GM23248 (cell line): ENCODE data around the gene PPY.

ENCODE experiments used
- EZH2 ChIP-seq: fragments of 200-600 bp; sonication (generic); IDR thresholded peaks from 2 replicates; pipeline ENCODE4 v1.6.1; 2018; ENCODE audit warnings: antibody characterized with exemption, mild to moderate bottlenecking; ENCODE audit not compliant: insufficient read depth, poor library complexity, severe bottlenecking
- EZH2phosphoT487 ChIP-seq: fragments of 200-600 bp; sonication (generic); IDR thresholded peaks from 2 replicates; pipeline ENCODE4 v1.6.1; 2018; ENCODE audit warnings: antibody characterized with exemption, moderate library complexity, mild to moderate bottlenecking, low read depth; ENCODE audit not compliant: insufficient read depth

DNA sequence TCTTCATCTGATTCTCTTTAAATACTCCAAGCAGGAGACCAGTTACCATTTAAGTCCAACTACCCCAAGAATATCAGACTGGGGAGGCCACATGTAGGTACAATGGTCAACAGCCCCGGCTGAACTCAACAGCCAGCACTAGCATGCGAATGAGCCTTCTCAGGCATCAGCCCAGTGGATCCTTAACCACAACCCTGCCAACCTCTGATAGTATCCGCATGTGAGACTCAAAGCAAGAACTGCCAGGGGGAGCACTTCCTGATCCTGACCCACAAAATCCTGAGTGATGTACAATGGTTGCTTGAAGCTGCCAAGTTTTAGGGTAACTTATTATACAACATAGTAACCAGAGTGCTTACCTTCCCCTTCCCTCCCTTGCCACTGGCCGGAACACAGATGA, 7.5 kb upstream of the PPY start:
- TF ChIP-seq EZH2phosphoT487 (no peak), EZH2 (no peak)
